Parathyroid adenoma (tissue), 2 donors: ENCODE results near the gene ISOC1.

Source experiments
- H2AFZ ChIP-seq: fragments of 300-600 bp; sonication (generic); one replicate; pipeline ENCODE4 v1.7.0; 2017; ENCODE audit warnings: antibody characterized with exemption, mild to moderate bottlenecking
- H3K27ac ChIP-seq: fragments of 300-600 bp; sonication (generic); one replicate; pipeline ENCODE4 v1.7.0; 2017
- H3K27me3 ChIP-seq: fragments of 300-600 bp; sonication (generic); one replicate; pipeline ENCODE4 v1.7.0; 2017; ENCODE audit warnings: low read length; ENCODE audit not compliant: control insufficient read depth, insufficient read depth
- H3K36me3 ChIP-seq: fragments of 300-600 bp; sonication (generic); one replicate; pipeline ENCODE4 v1.7.0; 2017; ENCODE audit warnings: low read length; ENCODE audit not compliant: control insufficient read depth, insufficient read depth
- H3K4me1 ChIP-seq: fragments of 300-600 bp; sonication (generic); one replicate; pipeline ENCODE4 v1.7.0; 2017; ENCODE audit warnings: control low read depth
- H3K4me2 ChIP-seq: fragments of 300-600 bp; sonication (generic); one replicate; pipeline ENCODE4 v1.7.0; 2017; ENCODE audit warnings: low read length
- H3K4me3 ChIP-seq: fragments of 300-600 bp; sonication (generic); one replicate; pipeline ENCODE4 v1.7.0; 2017; ENCODE audit warnings: low read depth, low read length
- H3K79me2 ChIP-seq: fragments of 300-600 bp; sonication (generic); one replicate; pipeline ENCODE4 v1.7.0; 2017; ENCODE audit warnings: control low read depth
- H3K9ac ChIP-seq: fragments of 300-600 bp; sonication (generic); one replicate; pipeline ENCODE4 v1.7.0; 2017; ENCODE audit warnings: mild to moderate bottlenecking
- H3K9me3 ChIP-seq: fragments of 300-600 bp; sonication (generic); one replicate; pipeline ENCODE4 v1.7.0; 2017; ENCODE audit warnings: low read length; ENCODE audit not compliant: control insufficient read depth
- TF ChIP-seq, protein P1 (sequence below): fragments of 300-600 bp; sonication (generic); IDR thresholded peaks from one replicate; pipeline ENCODE4 v1.7.0; 2017; ENCODE audit warnings: antibody characterized with exemption, mild to moderate bottlenecking
- donor health status: primary hyperparathyroidism.

The ISOC1 gene

GRCh38 chr5:129120158-129120581 is 25.6 kb downstream of the ISOC1 start:
- TF ChIP-seq, protein P1, sequence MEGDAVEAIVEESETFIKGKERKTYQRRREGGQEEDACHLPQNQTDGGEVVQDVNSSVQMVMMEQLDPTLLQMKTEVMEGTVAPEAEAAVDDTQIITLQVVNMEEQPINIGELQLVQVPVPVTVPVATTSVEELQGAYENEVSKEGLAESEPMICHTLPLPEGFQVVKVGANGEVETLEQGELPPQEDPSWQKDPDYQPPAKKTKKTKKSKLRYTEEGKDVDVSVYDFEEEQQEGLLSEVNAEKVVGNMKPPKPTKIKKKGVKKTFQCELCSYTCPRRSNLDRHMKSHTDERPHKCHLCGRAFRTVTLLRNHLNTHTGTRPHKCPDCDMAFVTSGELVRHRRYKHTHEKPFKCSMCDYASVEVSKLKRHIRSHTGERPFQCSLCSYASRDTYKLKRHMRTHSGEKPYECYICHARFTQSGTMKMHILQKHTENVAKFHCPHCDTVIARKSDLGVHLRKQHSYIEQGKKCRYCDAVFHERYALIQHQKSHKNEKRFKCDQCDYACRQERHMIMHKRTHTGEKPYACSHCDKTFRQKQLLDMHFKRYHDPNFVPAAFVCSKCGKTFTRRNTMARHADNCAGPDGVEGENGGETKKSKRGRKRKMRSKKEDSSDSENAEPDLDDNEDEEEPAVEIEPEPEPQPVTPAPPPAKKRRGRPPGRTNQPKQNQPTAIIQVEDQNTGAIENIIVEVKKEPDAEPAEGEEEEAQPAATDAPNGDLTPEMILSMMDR, result no peak
- H2AFZ ChIP-seq, result no peak overlapping the region
- H3K79me2 ChIP-seq, result no peaks in the 10 kb centered on the region
- no peaks in the 10 kb centered on the region for H3K27me3 ChIP-seq
- H3K4me1 ChIP-seq, result peaks cover 29% of the 10 kb centered on the region
- H3K36me3 ChIP-seq, result no peaks in the 10 kb centered on the region
- H3K4me2 ChIP-seq, result no peak overlapping the region
- no peak overlapping the region for H3K4me3 ChIP-seq
- no peak overlapping the region for H3K27ac ChIP-seq
- no peaks in the 10 kb centered on the region for H3K9me3 ChIP-seq
- no peak overlapping the region for H3K9ac ChIP-seq

- Histone ChIP-seq H3K4me3 (no peak overlapping the region), H3K4me2 (no peak overlapping the region), H3K36me3 (no peaks in the 10 kb centered on the region), H2AFZ (no peak overlapping the region), H3K27me3 (no peaks in the 10 kb centered on the region), H3K27ac (no peak overlapping the region), H3K9me3 (no peaks in the 10 kb centered on the region), H3K4me1 (peaks cover 27% of the 10 kb centered on the region), H3K9ac (no peak overlapping the region), H3K79me2 (no peaks in the 10 kb centered on the region)
- TF ChIP-seq, protein P1, result no peak
Measured at GRCh38 chr5:129122560-129122959, 28.0 kb downstream of the ISOC1 start.

DNA sequence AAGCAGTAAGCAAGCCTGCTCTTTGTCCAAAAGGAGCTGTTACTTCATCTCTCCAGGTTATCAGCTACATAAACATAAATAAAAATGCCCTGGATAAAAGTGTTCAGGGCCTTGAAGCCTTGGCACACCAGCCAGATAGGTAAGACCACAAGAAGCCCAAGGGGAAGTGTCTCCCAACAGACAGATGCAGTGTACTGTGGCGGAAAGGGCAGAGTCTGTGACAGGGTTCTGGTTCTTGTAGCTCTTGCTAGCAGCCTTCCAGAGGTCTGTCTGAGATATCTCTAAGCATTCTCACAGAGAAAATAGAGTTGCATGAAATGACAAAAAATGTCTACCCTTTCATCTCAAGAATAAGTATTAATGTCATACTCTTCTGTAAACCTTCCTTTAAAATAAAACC is 30.1 kb downstream of the ISOC1 start:
- no peak overlapping the region for H3K27ac ChIP-seq
- H2AFZ ChIP-seq, result no peak overlapping the region
- H3K9me3 ChIP-seq, result no peaks in the 10 kb centered on the region
- no peak overlapping the region for H3K4me3 ChIP-seq
- H3K27me3 ChIP-seq, result no peaks in the 10 kb centered on the region
- no peak overlapping the region for H3K9ac ChIP-seq
- no peaks in the 10 kb centered on the region for H3K36me3 ChIP-seq
- no peaks in the 10 kb centered on the region for H3K79me2 ChIP-seq
- H3K4me2 ChIP-seq, result no peak overlapping the region
- TF ChIP-seq, protein P1, result no peak
- peaks cover 10% of the 10 kb centered on the region for H3K4me1 ChIP-seq

DNA sequence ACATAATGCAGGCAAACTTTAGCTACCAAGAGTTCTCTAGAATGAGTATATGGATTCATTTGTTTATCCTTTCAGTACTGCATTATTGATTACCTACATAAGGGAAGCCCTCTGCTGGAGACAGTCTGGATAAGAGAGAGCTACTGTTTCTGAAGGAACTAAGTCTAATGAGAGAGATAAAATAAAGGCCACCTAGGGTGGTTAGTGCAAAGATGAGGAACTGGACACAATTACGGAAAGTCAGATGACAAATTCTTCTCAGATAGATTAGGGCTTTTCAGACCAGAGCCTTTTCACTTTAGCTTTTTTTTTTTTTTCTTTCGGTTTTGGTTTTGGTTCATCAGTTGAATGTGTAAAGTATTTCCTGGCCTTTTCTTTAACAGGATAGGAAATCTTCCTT is 31.3 kb downstream of the ISOC1 start:
- no peaks in the 10 kb centered on the region for H3K79me2 ChIP-seq
- TF ChIP-seq, protein P1, result no peak
- H3K4me3 ChIP-seq, result no peak overlapping the region
- no peaks in the 10 kb centered on the region for H3K27me3 ChIP-seq
- H2AFZ ChIP-seq, result no peak overlapping the region
- H3K4me1 ChIP-seq, result no peaks in the 10 kb centered on the region
- no peak overlapping the region for H3K27ac ChIP-seq
- H3K9ac ChIP-seq, result no peak overlapping the region
- no peaks in the 10 kb centered on the region for H3K9me3 ChIP-seq
- no peak overlapping the region for H3K4me2 ChIP-seq
- no peaks in the 10 kb centered on the region for H3K36me3 ChIP-seq

DNA sequence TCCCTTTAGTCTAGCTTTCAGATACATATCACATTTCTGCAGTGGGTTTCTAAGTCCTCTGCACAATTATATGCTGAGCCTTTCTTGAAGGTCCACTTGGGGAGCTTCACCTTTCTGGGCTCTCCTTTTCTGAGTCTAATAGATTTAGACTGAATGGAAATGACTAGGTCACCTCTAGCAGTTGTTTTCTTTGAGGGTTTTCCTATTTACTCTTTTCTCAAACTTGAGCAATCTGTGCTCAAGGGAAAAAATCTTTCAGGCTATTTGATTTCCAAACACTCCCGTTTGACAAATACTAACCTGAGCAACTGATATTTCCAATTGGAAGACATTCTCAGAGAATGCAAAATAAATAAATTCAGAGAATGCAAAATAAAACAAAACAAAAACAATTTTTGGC is 39.0 kb downstream of the ISOC1 start:
- TF ChIP-seq, protein P1, result no peak
- H3K4me1 ChIP-seq, result no peaks in the 10 kb centered on the region
- no peaks in the 10 kb centered on the region for H3K9me3 ChIP-seq
- no peak overlapping the region for H3K9ac ChIP-seq
- no peak overlapping the region for H2AFZ ChIP-seq
- H3K27me3 ChIP-seq, result no peaks in the 10 kb centered on the region
- no peak overlapping the region for H3K27ac ChIP-seq
- H3K79me2 ChIP-seq, result no peaks in the 10 kb centered on the region
- H3K4me3 ChIP-seq, result no peak overlapping the region
- H3K36me3 ChIP-seq, result no peaks in the 10 kb centered on the region
- H3K4me2 ChIP-seq, result no peak overlapping the region
